ENCODE results near the gene NLRP9.

Gene NLRP9

DNA sequence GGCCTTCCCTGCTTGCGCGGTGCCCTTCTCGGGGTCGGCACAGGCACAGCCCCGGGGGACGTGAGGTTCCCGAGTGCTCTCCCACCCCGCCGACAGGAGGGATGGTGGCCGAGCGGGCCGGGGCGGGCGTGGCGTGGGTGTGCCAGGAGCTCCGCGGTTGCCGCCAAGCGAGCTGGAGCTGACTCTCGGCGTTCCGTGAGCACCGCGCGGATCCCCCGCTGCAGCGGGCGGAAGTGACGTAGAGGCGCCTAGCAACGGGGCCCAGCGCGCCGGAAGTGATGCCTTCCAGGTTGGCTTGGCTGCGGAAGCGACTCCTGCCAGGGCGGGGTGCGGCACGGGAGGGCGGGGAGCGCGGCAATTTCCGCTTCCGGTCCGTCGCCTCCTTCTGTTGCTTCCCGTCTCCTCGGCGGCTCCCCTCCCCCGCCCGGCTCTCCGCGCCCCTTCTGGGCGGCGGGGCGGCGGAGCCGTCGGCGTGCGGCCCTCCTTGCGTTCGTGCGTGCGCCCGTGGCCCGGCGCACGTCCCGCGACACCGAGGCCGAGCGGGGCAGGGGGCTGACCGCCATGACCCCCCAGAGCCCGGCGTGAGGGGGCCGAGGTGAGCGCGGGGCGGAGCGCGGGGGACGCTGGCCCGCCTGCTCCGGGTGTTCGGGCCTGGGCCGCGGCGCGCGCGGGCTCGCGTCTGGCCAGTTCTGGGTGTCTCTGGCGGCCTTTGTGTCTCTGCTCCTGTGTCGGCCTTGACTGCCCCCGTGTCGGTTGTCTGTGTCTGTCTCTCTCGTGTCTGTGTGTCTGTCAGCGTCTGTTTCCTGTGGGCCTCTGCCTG lies 63.2 kb downstream of the NLRP9 start, which contains the start of gene EPN1:
Gene EPN1, plus strand, starts transcription at position 386 of the 820 bp plus-strand sequence. CDS start 3,402 bp downstream, outside the sequence.
- H3K4me3 ChIP-seq (ENCODE audit: low read depth, low read length) = peak within 1 kb of the TSS; percentile 94

DNA sequence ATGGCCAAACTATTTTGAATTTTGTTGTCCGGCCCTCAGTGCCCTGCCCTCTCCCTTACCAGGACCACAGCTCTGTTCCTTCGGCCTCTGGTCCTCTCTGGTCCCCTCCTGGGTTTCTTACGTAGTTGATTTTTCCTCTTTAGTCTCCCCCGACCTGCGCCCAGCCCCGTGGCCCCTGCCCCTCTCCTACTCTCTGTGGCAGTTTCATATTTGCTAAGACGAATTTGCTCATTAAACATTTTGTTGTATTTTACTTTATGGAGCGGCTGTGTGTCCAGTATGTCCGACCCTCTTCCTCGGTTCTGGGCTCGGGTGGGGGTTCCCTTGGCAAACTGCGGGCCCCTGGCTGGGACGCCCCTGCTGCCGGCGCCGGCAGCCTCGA lies 63.8 kb downstream of the NLRP9 start:
- peak overlapping the region; percentile 94 for H3K4me3 ChIP-seq (ENCODE audit: low read depth, low read length)

DNA sequence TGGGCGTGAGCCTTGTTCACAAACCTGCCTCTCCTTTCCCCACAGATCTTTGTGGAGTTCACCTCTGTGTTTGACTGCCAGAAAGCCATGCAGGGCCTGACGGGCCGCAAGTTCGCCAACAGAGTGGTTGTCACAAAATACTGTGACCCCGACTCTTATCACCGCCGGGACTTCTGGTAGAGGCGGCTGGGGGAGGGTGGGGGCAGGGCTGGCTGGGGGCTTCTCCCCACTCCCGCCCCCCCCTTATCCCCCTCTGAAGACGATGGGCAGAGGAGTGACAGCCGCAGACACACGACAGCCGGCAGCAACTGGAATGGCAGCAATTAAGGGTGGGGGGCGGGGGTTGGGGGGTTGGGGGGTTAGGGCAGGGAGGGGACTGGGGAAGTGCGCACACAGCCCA lies 64.3 kb downstream of the NLRP9 start:
- H3K4me3 ChIP-seq (ENCODE audit: low read depth, low read length) = no peak overlapping the region

DNA sequence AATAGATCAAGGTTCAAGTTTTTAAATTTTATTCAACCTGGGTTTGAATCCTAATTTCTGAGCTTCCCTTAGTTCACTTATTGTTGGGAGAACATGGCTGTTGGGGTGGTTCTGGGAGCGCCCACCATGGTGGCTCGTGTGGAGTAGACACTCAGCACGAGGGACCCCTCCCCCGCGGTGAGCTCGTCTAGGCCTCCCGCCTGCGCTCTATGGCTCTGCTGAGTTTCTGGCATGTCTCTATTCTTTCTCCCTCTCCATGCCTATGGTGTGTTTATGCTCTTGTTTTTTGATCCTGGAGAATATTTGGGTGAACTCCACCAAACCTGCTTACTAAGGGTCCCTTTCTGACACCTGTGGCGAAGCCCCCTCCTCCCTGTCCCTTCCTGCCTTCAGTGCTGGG lies 64.7 kb downstream of the NLRP9 start:
- H3K4me3 ChIP-seq (ENCODE audit: low read depth, low read length) = no peak overlapping the region

DNA sequence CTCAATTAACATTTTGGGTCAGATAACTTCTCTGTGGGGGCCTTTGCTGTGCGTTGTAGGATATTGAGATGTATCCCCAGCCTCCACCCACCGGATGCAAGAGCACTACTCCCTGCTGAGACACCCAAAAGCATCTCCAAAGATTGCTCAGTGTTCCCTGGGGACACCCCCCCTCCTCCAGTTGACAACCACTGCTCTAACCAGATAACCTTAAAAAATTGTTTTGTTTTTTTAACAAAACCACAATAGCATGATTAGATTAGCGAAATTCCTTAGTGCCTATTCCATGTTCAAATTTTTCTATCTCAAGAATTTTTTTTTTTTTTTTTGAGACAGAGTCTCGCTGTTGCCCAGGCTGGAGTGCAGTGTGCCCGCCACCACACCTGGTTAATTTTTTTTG lies 65.8 kb downstream of the NLRP9 start:
- no peak overlapping the region for H3K4me3 ChIP-seq (ENCODE audit: low read depth, low read length)

DNA sequence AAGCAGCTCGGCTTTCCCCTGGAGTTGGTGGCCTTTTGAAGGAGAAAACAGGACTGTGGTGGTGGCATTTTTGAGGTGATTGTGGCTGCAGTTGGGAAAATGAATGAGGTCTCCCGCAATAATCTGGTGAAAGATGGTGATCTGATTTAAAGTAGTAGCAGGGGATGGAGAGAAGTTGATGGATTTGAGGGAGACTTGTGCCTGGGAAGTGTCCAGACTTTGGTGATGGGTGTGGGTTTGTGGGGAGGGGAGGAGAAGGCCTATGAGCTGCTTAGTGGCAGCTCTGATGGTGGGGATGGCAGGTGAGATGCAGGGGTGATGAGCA lies 67.2 kb downstream of the NLRP9 start:
- H3K4me3 ChIP-seq (ENCODE audit: low read depth, low read length) = no peak overlapping the region

DNA sequence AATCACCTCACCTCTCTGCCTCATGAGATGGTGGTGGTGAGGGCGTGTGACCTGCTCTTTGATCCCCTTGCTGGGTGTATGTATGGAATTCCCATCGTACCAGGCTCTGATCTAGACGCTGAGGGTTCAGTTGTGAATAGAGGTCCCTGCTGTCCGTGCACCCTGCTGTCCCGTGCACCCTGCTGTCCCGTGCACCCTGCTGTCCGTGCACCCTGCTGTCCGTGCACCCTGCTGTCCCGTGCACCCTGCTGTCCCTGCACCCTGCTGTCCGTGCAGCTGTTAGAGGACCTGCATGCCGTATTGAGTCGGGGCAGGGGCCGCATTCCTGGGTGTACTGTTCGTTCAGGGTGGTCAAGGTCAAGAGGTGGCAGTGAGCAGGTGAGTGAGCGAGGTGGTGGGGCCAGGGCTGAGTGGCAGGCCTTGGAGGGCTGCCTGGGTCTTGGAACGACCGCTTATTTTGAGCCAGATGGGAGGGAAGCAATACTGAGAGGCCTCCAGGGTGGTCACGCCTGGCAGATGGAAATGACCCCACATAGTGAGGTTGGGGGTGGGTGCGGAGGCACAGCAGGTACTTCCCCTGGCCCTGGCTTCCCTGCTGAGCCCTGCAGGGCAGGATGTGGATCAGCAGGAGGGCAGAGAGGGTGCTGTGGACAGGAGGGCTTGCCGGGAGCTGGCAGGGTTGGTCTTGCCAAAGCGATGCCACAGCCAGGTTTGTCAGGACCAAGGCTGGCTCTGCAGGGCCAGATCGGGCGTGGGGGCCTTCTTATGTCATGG lies 67.7 kb downstream of the NLRP9 start:
- H3K4me3 ChIP-seq (ENCODE audit: low read depth, low read length) = no peak overlapping the region

DNA sequence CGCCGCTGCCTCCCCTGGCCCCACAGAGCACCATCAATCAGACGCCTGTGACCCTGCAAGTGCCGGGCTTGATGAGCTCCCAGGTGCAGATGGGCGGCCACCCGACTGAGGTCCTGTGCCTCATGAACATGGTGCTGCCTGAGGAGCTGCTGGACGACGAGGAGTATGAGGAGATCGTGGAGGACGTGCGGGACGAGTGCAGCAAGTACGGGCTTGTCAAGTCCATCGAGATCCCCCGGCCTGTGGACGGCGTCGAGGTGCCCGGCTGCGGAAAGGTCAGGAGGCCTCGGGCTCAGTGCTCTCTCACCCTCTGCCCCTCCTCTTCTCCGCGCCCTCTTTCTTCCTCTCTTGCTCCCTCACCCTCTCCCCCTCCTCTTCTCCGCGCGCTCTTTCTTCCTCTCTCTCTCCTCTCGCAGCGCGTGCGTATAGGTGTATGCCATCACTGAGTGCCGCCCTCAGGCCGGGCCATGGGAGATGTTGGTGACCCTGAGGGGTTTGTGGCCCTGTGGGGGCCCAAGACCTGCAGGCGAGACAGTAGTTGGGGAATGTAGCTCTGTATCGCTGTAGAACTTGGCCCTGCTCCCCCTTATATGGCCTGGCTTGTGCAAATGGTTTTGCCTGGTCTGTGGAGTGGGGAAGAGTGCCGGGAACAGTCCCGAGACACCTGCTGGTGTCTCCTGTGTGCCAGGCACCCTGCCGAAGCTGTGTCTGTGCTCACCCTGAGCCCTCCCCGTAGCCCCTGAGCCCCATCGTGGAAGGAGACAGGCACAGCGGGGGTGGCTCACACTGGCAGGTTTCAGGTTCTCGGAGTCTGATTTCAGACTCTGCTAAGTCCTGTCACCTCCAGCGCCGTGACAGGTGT lies 68.6 kb downstream of the NLRP9 start:
- H3K4me3 ChIP-seq (ENCODE audit: low read depth, low read length) = no peak overlapping the region

DNA sequence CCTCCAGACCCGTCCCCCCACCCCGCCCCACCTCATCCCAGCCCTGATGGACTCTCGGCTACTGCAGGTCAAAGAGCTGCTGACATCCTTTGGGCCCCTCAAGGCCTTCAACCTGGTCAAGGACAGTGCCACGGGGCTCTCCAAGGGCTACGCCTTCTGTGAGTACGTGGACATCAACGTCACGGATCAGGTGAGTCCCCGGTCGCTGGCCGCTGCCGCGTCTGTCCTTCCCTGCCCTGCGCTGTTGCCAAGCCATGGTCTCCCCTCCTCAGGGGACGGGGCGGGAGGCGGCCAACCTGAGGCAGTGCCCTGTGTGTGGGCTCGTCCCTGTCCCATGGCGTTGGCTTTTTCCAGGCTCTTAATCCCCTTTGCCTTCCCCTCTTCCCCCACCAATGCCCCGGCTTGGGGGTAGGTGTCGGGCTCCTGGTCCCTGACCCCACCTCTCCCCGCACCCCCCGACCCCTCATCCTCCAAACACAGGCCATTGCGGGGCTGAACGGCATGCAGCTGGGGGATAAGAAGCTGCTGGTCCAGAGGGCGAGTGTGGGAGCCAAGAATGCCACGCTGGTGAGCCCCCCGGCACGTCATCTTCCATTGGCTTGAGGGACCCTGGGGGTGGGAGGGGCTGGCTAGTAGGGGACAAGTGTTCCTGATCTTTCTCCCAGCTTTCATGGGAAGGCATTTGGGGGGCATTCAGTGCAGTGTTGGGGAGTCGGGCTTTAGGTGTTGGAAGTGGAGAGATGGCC lies 69.4 kb downstream of the NLRP9 start:
- H3K4me3 ChIP-seq (ENCODE audit: low read depth, low read length) = no peak overlapping the region

DNA sequence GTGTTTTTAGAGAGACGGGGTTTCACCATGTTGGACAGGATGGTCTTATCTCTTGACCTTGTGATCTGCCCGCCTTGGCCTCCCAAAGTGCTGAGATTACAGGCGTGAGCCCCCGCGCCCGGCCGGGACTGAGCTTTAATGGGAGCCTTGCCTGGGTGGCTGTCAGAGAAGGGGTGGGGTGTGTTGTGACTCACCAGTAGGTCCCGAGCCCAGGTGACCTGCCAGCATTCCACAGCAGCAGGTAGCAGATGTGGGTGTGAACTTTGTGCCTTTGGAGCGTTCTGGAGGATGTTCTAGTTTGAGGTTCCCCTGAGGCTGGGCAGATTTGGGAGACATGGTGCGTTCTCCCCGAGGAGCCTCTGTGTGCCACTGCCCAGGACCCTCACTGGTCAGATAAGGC lies 70.2 kb downstream of the NLRP9 start:
- H3K4me3 ChIP-seq (ENCODE audit: low read depth, low read length) = no peak overlapping the region

DNA sequence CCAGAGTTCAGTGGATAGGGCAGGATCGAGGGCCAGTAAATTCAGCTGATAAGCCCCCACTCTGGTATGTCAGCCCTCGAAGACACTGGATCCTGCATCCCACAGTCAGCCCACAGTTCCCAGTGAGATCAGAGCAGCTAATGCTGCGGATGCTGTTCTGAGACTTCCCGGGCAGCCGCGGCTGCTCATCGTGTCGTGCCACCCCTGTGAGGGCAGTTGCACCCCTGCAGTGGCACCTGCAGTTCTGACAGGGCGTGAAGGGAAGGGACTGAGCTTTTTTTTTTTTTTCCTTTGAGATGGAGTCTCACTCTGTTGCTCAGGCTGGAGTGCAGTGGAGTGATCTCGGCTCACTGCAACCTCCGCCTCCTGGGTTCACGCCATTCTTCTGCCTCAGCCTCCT lies 70.7 kb downstream of the NLRP9 start:
- no peak overlapping the region for H3K4me3 ChIP-seq (ENCODE audit: low read depth, low read length)

DNA sequence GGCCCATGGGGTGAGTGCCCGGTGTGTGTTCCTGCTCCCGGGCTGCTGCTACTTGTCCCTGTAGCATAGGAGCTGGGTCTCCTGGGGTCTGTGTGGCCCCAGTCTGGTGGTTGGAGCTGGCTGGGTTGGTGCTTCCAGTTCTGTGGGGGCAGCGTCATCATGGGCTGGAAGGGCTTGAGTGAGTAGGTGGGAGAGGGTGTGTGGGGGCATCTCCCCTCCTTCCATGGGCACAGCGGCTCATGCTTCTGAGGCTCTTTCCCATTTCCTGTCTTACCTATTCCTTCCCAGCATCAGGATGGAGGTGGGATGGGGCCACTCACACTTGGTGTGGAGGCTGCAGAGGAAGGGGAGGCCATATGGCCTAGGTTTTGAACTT lies 71.2 kb downstream of the NLRP9 start:
- H3K4me3 ChIP-seq (ENCODE audit: low read depth, low read length) = no peak overlapping the region

DNA sequence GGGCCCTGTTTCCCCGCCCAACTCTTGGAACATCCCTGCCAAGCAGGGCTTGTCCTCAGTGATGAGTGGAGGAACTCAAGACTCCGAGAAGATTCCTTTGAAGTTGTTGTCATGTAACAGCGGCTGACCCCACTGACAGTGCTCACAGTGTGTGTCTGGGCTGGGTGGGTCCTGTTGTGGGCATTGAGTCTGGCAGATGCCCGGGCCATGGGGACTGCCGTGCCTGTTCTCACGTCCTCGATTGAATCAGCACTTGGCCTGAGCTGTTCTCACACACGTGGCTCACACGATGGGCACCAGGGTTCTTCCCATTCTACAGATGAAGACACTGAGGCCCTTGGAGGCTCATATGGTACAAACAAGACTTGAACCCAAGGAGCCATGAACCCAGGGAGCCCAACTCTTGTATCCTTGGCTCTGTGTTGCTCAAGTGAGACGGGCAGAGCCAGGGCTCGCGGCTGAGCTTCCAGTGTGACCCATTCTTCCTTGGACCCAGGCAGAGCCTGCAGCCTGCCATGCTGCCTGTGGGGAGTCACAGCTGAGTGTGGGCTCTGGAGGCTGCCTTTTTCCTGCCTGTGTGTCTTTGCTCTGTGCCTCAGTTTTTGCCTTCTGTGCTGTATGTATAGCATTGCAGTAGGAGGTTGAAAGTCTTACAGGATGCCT lies 71.7 kb downstream of the NLRP9 start:
- no peak overlapping the region for H3K4me3 ChIP-seq (ENCODE audit: low read depth, low read length)

DNA sequence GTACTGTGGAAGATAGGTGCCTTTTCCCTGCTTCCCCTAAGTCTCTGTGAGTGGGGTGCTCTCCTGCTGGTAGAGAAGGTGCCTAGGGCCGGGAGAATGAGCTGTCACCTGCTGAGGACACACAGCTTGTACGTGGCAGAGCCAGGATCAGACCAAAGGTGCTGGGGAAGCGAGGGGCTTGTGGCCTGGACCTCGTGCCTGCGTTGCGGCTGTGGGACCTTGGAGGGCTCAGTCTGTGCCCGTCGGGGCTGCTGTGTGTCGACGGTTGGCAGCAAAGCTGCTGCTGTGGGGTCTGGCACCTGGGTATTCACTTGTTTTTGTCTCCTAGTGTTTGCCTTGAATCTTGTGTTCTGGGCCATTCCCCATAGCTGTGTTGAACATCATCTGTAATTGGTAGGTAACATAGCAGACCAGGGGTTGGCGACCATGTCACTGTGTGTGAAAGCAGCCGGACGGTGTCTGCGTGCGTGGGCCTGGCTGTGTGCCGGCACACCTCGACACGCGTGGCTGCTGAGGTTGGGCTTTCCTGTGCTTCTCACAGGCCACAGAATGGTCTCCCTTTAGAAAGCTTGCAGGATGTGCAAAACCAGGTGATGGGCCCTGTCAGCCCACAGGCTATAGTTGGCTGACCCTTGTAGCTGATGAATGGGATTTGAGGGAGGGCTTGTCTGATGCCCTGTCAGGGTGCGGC lies 74.2 kb downstream of the NLRP9 start:
- H3K4me3 ChIP-seq (ENCODE audit: low read depth, low read length) = no peak overlapping the region

DNA sequence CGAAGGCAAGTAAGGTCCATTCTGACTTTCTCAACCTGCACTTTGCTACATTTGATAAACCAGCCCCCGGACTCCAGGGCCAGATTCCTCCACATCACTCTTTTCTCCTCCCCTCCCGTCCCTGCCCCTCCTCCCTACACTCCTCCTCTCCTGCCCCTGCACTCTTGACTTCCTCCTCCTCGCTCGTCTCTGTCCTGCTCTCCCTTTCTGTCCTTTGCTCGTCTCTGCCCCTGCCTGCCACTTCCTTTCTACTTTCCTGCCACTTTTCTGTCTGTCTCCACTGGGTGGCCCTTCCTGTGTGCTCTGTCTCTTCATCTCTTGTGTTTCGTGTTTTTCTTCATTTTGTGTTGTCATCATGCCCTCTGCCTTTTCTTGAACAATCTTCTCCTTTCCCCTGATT lies 76.4 kb downstream of the NLRP9 start:
- H3K4me3 ChIP-seq (ENCODE audit: low read depth, low read length) = no peak overlapping the region

DNA sequence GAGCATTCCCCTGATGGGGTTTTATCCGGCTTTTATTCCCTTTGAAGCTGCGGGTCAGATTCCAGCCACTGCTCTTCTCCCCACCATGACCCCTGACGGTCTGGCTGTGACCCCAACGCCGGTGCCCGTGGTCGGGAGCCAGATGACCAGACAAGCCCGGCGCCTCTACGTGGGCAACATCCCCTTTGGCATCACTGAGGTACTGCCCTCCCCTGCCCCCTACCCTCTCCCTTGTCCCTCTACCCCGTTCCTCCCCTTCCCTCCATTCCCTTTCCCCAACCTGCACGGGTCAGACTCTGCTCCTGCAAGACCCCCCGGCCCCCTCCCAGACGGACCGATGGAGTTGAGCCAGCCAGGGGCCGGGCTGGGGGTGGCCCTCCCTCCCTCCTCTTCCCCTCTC lies 77.2 kb downstream of the NLRP9 start:
- H3K4me3 ChIP-seq (ENCODE audit: low read depth, low read length) = no peak overlapping the region

DNA sequence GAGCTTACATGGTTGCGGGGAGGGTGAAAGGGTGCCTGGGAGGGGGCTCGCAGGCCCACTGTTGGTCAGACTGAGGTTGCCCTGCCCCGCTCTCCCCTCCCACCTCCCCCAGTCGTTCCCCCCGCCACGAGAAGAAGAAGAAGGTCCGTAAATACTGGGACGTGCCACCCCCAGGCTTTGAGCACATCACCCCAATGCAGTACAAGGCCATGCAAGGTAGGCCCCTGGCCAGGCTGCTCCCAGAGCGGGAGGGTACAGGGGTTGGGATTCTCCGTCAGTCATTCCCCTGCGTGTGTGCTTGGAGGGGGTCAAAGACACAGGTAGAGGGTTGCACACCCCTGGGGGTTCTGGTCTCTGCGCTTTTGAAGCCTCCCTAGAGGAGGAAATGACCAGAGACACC lies 77.8 kb downstream of the NLRP9 start:
- no peak overlapping the region for H3K4me3 ChIP-seq (ENCODE audit: low read depth, low read length)

DNA sequence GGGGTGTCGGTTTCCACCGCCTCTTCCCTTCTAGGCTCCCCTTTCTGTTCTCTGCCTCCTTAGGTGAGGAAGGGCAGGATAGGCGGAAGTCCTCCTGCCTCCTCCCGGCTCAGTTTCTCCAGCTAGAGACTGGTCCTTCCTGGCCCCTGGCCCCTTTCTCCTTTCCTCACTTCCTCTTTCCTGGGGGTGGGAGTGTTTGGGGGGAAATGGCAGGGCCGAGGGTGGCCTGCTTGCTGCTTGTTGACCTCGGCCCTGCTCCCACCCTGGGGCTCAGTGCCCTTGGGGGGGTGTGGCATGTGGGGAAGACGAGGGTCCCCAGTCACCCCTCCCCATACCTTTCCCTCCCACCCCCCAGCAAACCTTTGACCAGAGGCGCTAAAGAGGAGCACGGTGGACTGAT lies 78.4 kb downstream of the NLRP9 start:
- no peak overlapping the region for H3K4me3 ChIP-seq (ENCODE audit: low read depth, low read length)

DNA sequence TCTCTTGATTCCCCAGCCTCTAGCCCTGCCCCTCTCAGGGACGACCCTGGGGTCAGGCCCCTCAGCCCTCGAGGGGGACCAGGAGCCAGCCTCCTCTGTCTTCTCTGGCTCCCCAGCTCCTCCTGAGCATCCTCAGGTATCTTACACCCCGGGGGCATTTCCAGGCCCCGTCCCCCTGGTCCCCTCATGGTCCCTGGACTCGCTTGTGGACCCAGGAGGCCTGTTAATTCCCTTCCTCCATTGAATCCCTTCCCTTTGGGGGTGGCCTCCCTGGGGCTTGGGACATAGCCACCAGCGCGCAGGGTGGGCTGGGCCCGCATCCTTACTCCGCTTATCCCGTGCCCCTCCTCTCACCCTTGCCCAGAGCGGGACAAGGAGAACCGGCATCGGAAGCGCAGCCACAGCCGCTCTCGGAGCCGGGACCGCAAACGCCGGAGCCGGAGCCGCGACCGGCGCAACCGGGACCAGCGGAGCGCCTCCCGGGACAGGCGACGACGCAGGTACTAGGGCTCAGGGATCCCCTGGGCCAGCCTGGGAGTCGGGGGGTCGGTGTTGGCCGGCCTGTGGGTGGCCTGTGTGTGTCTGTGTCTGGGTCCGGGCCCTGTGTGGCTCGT lies 79.2 kb downstream of the NLRP9 start:
- no peak overlapping the region for H3K4me3 ChIP-seq (ENCODE audit: low read depth, low read length)
